Neural crest cell (in vitro differentiated cells): Measurements from ENCODE around the gene GNAQ. TPM values are rescaled to one million over a fixed set of nuclear protein-coding genes. Genes with fewer than 3 reads are reported as not detected.
"Not testable (repeated sequence)": the region's sequence is repeated elsewhere in the genome, so short reads cannot be mapped to it uniquely, and the experiment has no call there.

Source experiments
- DNase-seq: peaks from one replicate; pipeline ENCODE4 v3.0.0; 2021; ENCODE audit warnings: low read depth, mixed read lengths, low spot score
- H3K27ac Mint-ChIP-seq: one replicate; pipeline ENCODE4 v1.8.0; 2021; ENCODE audit warnings: mild to moderate bottlenecking, mixed read lengths; ENCODE audit not compliant: unreplicated experiment
- H3K27me3 Mint-ChIP-seq: 2 replicates; pipeline ENCODE4 v1.8.0; 2021; ENCODE audit warnings: low read depth, mild to moderate bottlenecking, mixed read lengths
- H3K36me3 Mint-ChIP-seq: 2 replicates; pipeline ENCODE4 v1.8.0; 2021; ENCODE audit warnings: low read depth, mild to moderate bottlenecking, mixed read lengths
- H3K4me1 Mint-ChIP-seq: 2 replicates; pipeline ENCODE4 v1.8.0; 2021; ENCODE audit warnings: mixed read lengths
- H3K4me3 Mint-ChIP-seq: one replicate; pipeline ENCODE4 v1.8.0; 2021; ENCODE audit warnings: mild to moderate bottlenecking, mixed read lengths
- H3K9me3 Mint-ChIP-seq: 2 replicates; pipeline ENCODE4 v1.8.0; 2021; ENCODE audit warnings: mixed read lengths
- CTCF ChIP-seq: fragments of 200-600 bp; sonication (generic); conservative IDR thresholded peaks from 2 replicates; pipeline ENCODE4 v1.5.0; 2021; ENCODE audit warnings: antibody characterized with exemption, mild to moderate bottlenecking
- total RNA-seq: library from RNA; stranded (reverse); gene quantifications from 2 replicates; pipeline ENCODE4 v1.2.1, GENCODE V29; 2021

The GNAQ gene
- total RNA-seq, 1 donor from 2014 or later, result 53.3 TPM

- no peak for TF ChIP-seq CTCF
- no peaks in the 10 kb centered on the region for H3K27me3 Mint-ChIP-seq
- H3K9me3 Mint-ChIP-seq, result no peaks in the 10 kb centered on the region
- DNase-seq, result no peak
- no peak overlapping the region for H3K4me3 Mint-ChIP-seq
- H3K27ac Mint-ChIP-seq, result no peak overlapping the region
- H3K4me1 Mint-ChIP-seq, result peaks cover 7% of the 10 kb centered on the region
- peaks cover 2% of the 10 kb centered on the region for H3K36me3 Mint-ChIP-seq
Measured at GRCh38 chr9:77872177-77872576, 159.4 kb downstream of the GNAQ start.

- TF ChIP-seq CTCF, result no peak
- no peak overlapping the region for H3K27ac Mint-ChIP-seq
- peaks cover 7% of the 10 kb centered on the region for H3K4me1 Mint-ChIP-seq
- no peaks in the 10 kb centered on the region for H3K27me3 Mint-ChIP-seq
- DNase-seq, result no peak
- no peak overlapping the region for H3K4me3 Mint-ChIP-seq
- no peaks in the 10 kb centered on the region for H3K9me3 Mint-ChIP-seq
- peaks cover 2% of the 10 kb centered on the region for H3K36me3 Mint-ChIP-seq
Measured at GRCh38 chr9:77871483-77871882, 160.1 kb downstream of the GNAQ start.

- H3K36me3 Mint-ChIP-seq, result peaks cover 34% of the 10 kb centered on the region
- H3K4me3 Mint-ChIP-seq, result no peak overlapping the region
- no peak overlapping the region for H3K27ac Mint-ChIP-seq
Measured at GRCh38 chr9:77866878-77867277, 164.7 kb downstream of the GNAQ start.

GRCh38 chr9:77865385-77866047, 166.1 kb downstream of the GNAQ start:
- H3K27me3 Mint-ChIP-seq, result no peaks in the 10 kb centered on the region
- no peak for TF ChIP-seq CTCF
- H3K9me3 Mint-ChIP-seq, result peaks cover 25% of the 10 kb centered on the region
- no peak for DNase-seq
- H3K36me3 Mint-ChIP-seq, result peaks cover 42% of the 10 kb centered on the region
- H3K4me1 Mint-ChIP-seq, result peaks cover 6% of the 10 kb centered on the region
- H3K4me3 Mint-ChIP-seq, result no peak overlapping the region
- H3K27ac Mint-ChIP-seq, result no peak overlapping the region

More at GRCh38 chr9:77866878-77867277, 164.7 kb downstream of the GNAQ start:
- no peak for DNase-seq
- H3K9me3 Mint-ChIP-seq, result peaks cover 18% of the 10 kb centered on the region
- TF ChIP-seq CTCF, result no peak
- no peaks in the 10 kb centered on the region for H3K4me1 Mint-ChIP-seq
- no peaks in the 10 kb centered on the region for H3K27me3 Mint-ChIP-seq

GRCh38 chr9:77864211-77864889, 167.3 kb downstream of the GNAQ start:
- Mint-ChIP-seq H3K9me3 (peaks cover 25% of the 10 kb centered on the region), H3K27me3 (no peaks in the 10 kb centered on the region), H3K27ac (no peak overlapping the region), H3K36me3 (peaks cover 44% of the 10 kb centered on the region), H3K4me1 (peaks cover 6% of the 10 kb centered on the region), H3K4me3 (no peak overlapping the region)
- no peak for DNase-seq
- no peak for TF ChIP-seq CTCF

- not testable (repeated sequence) for H3K27ac Mint-ChIP-seq, H3K27me3 Mint-ChIP-seq, H3K4me3 Mint-ChIP-seq, DNase-seq
- H3K36me3 Mint-ChIP-seq, result peaks cover 48% of the 10 kb centered on the region
- H3K9me3 Mint-ChIP-seq, result peaks cover 28% of the 10 kb centered on the region
- H3K4me1 Mint-ChIP-seq, result peaks cover 11% of the 10 kb centered on the region
Measured at GRCh38 chr9:77863638-77864037, 168.0 kb downstream of the GNAQ start.

GRCh38 chr9:77860953-77861352, 170.7 kb downstream of the GNAQ start:
- peaks cover 53% of the 10 kb centered on the region for H3K36me3 Mint-ChIP-seq
- not testable (repeated sequence) for H3K27me3 Mint-ChIP-seq, H3K4me3 Mint-ChIP-seq, DNase-seq, H3K27ac Mint-ChIP-seq
- H3K9me3 Mint-ChIP-seq, result peaks cover 28% of the 10 kb centered on the region
- H3K4me1 Mint-ChIP-seq, result peaks cover 31% of the 10 kb centered on the region
